SJCRH30 (cell line): ENCODE measurements around the gene DPYSL5. TPM values are rescaled to one million over a fixed set of nuclear protein-coding genes. Genes with fewer than 3 reads are reported as not detected.

ENCODE experiments used
- DNase-seq, 2 experiments: peaks; one replicate each; pipeline ENCODE4 v3.0.0-alpha.2; 2015 to 2020
- H3K27ac ChIP-seq: fragments of 250-450 bp; sonication (Bioruptor Pico); 2 replicates; pipeline ENCODE4 v1.5.1; 2020; ENCODE audit warnings: mild to moderate bottlenecking, moderate library complexity
- H3K27me3 ChIP-seq: fragments of 250-450 bp; sonication (Bioruptor Pico); 2 replicates; pipeline ENCODE4 v1.5.1; 2020; ENCODE audit warnings: mild to moderate bottlenecking, moderate library complexity
- H3K36me3 ChIP-seq: fragments of 250-450 bp; sonication (Bioruptor Pico); 2 replicates; pipeline ENCODE4 v1.5.1; 2020; ENCODE audit warnings: mild to moderate bottlenecking, moderate library complexity
- H3K4me1 ChIP-seq: fragments of 250-450 bp; sonication (Bioruptor Pico); 2 replicates; pipeline ENCODE4 v1.5.1; 2020; ENCODE audit warnings: mild to moderate bottlenecking, moderate library complexity
- H3K4me3 ChIP-seq: fragments of 250-450 bp; sonication (Bioruptor Pico); 2 replicates; pipeline ENCODE4 v1.5.1; 2020; ENCODE audit warnings: mild to moderate bottlenecking, moderate library complexity
- H3K9me3 ChIP-seq: fragments of 250-450 bp; sonication (Bioruptor Pico); replicated peaks from 2 replicates; pipeline ENCODE4 v1.5.1; 2020; ENCODE audit warnings: mild to moderate bottlenecking, moderate library complexity
- total RNA-seq: library from RNA; depleted of rRNA; stranded (reverse); fragments of >200 nt; shearing (Covaris generic); gene quantifications from 2 replicates; pipeline ENCODE4 v1.2.3, GENCODE V29; 2014

Gene DPYSL5
- total RNA-seq, 1 experiment from 2014 or later: 1.2 TPM

DNA sequence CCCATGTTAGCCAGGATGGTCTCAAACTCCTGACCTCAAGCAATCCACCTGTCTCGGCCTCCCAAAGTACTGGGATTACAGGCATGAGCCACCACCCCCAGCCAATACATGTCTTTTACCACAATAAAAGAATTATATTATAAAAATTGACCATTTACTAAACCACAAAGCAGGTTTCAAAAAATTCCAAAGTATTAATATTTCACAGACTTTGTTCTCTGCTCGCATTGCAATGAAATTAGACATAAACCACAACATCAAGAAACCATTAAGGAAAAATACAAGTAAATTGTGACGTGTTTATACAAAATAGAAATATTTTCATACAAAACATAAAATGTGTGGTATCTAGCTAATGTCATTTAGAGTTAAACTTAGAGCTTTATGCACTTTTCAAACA is 109.1 kb downstream of the DPYSL5 start:
- H3K4me1 ChIP-seq: peaks cover 3% of the 10 kb centered on the region
- H3K36me3 ChIP-seq: no peaks in the 10 kb centered on the region; the same call in 1 of the 2 replicates
- H3K9me3 ChIP-seq: no peaks in the 10 kb centered on the region
- peaks cover 33% of the 10 kb centered on the region for H3K27me3 ChIP-seq
- no peak for DNase-seq
- H3K27ac ChIP-seq: no peak overlapping the region
- no peak overlapping the region for H3K4me3 ChIP-seq

DNA sequence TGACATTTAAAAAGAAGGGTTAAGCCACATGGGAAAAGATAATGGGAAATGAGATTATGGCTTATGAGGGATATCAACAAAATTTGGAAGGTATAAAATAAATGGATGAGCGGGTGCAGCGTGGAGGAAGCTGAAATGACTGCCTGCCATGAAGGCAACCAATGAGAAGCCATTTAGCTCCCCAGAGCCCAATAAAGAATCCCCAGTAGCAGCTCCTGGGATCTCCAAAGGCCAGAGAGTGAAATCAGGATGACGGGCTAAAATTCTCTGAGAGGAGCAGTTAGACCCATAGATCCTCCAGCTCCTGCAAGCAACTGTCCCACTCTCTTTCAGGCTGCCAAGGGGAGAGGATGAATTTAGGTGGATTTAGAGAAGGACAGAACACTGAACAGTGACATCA is 109.6 kb downstream of the DPYSL5 start:
- Histone ChIP-seq H3K36me3 (no peaks in the 10 kb centered on the region; the same call in 1 of the 2 replicates), H3K27me3 (peaks cover 33% of the 10 kb centered on the region), H3K9me3 (no peaks in the 10 kb centered on the region), H3K4me3 (no peak overlapping the region), H3K27ac (no peak overlapping the region), H3K4me1 (peaks cover 3% of the 10 kb centered on the region)
- DNase-seq: peak in 1 of 2 experiments; percentile 36

DNA sequence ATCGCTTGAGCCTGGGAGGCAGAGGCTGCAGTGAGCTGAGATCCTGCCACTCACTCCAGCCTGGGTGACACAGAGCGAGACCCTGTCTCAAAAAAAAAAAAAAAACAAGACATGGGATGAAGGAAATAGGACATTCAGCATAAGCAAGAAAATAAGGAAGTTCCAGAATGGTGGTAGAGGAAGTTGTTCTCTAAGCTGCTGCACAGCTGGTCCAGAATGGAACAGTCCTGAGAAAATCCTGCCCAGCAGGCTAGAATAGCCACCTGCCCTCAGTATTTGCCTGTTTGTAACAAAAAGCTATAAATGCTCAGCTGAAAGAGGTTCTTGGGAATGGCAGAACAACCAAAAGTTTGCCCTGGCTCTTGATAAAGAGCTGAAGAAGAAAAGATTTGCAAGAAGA is 111.4 kb downstream of the DPYSL5 start:
- no peak overlapping the region for H3K4me3 ChIP-seq
- H3K27ac ChIP-seq: no peak overlapping the region
- peaks cover 31% of the 10 kb centered on the region for H3K27me3 ChIP-seq
- H3K4me1 ChIP-seq: peaks cover 3% of the 10 kb centered on the region
- H3K9me3 ChIP-seq: no peaks in the 10 kb centered on the region
- DNase-seq: no peak
- H3K36me3 ChIP-seq: no peaks in the 10 kb centered on the region; the same call in 1 of the 2 replicates

DNA sequence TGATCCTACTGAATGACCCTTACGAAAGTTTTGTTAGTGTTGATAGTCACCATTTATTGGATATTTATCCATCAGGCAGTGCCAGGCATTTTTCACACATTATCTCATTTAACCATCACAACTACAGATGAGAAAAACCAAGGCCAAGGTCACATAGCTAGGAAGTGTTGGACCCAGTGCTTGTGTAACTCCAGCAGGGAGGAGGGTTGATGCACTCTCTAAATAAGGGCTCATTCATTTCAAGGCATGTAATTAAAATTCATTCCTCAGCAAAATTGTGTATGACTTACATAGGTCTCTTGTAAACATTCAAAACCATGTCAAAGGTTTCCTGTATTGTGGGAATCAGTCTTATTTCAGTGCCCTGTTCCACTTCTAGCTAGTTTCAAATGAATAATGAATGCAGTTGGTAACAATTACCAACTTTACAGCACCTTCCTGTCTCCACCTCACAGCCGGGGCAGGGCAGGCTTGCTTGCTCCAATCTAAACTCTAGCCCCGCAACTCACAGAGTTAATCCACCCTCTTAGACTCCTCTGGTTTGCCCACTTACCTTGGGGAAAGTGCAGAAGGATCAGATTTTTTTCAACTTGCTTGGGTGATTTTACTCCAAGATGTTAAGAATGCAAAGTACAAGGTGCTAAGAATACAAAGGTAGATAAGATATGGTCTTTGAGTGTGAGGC is 116.7 kb downstream of the DPYSL5 start:
- peaks cover 3% of the 10 kb centered on the region for H3K4me1 ChIP-seq
- no peak overlapping the region for H3K4me3 ChIP-seq
- no peaks in the 10 kb centered on the region for H3K36me3 ChIP-seq
- DNase-seq: no peak
- no peak overlapping the region for H3K27ac ChIP-seq
- no peaks in the 10 kb centered on the region for H3K9me3 ChIP-seq
- peaks cover 6% of the 10 kb centered on the region for H3K27me3 ChIP-seq

DNA sequence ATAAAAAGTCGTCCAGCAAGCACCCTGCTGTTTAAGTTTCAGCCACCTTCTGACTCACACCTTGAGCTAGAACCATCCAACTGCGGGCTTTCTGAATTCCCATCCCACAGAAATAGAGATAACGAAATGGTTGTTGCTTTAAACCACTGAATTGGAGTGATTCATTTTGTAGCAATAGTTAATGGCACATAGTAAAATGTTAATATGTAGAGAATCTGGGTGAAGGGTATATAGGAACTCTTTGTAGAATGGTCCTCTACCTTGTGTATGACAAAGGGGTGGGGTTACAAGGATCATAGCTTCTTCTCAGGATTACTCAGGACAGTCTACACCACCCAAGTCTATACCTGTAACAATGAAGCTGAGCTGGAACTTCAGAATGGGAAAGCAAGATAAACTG is 120.1 kb downstream of the DPYSL5 start:
- H3K27me3 ChIP-seq: peaks cover 30% of the 10 kb centered on the region
- no peaks in the 10 kb centered on the region for H3K9me3 ChIP-seq
- H3K27ac ChIP-seq: no peak overlapping the region
- no peaks in the 10 kb centered on the region for H3K36me3 ChIP-seq
- no peak overlapping the region for H3K4me3 ChIP-seq
- H3K4me1 ChIP-seq: no peaks in the 10 kb centered on the region; the same call in 1 of the 2 replicates
- no peak for DNase-seq

DNA sequence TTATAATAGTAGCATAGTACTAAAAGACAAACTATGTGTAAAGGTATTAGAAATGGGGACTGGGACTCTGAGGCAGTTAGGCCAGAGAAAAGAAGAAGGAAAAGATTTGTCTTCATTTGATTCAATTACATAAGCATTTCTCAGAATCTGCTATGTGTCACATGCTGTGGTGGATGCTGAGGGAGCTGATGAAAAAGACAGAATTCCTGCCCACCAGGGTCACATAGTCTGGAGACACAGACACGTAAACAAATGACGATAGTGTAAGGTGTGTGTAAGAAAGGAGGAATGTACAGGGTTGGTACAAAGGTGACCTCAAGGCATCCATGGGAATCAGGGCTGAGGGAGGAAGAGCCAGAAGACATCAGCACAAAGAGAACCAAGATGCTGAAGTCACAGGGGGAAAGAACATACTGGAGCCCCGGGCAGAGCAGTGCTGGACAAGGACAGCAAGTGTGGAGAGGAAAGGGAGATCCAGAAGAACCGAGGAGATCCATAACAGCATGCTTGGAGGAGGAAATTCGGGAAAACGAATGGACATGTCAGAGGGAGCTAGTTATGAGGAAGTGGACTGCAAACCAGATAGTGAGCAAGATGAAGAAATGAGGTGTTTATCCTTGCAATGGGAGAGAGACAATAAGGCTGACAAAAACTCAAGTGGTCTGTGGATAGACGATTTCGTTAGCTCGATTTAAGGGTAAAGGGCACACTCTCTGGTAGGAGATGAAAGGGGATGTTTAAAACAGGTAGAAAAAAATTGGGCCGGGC is 121.3 kb downstream of the DPYSL5 start:
- Histone ChIP-seq H3K4me3 (no peak overlapping the region), H3K27ac (no peak overlapping the region), H3K36me3 (no peaks in the 10 kb centered on the region), H3K4me1 (no peaks in the 10 kb centered on the region; the same call in 1 of the 2 replicates), H3K27me3 (peaks cover 38% of the 10 kb centered on the region), H3K9me3 (no peaks in the 10 kb centered on the region)
- no peak for DNase-seq

DNA sequence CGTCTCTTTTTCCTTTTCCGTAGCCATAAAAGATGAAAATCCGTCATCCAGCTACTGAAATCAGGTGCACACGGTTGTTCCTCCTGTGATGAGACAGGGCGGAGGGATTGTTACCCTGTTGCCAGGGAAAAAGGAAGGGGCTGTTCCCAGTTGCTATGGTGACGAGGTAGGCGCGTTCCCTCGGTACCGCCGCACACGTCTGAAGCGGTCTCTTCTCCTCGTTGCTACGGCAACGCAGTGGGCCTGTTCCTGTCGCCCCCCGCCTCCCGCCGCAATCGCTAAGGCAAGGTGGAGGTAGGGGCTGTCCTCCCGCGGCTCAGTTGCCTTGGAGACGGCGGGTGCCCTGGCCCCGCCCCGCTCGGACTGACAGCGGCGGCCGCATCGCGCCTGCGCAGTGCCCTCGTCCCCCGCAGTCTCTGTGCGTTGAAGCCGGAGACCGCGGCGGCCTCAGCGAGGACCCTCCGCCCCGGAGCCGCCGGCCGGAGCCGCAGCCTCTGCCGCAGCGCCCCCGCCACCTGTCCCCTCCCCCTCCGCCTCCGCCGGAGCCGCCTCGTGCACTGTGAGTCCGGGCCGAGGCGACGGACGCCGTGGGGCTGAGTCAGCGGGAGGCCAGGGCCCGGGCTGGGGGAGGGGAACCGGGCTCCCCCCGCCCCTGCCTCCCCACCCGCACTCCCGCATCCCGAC is 122.5 kb downstream of the DPYSL5 start, which contains the start of gene MAPRE3:
TSS of gene MAPRE3 (plus strand) at position 394 of the 684 bp plus-strand sequence. CDS start 51,582 bp downstream, outside the sequence.
- Histone ChIP-seq H3K9me3 (no peaks in the 10 kb centered on the region), H3K4me3 (peak within 1 kb of the TSS; percentile 59), H3K4me1 (no peaks in the 10 kb centered on the region; the same call in 1 of the 2 replicates), H3K27me3 (peaks cover 45% of the 10 kb centered on the region), H3K36me3 (no peaks in the 10 kb centered on the region), H3K27ac (no peak within 1 kb of the TSS)
- DNase-seq: peak; percentile 74 to 83

DNA sequence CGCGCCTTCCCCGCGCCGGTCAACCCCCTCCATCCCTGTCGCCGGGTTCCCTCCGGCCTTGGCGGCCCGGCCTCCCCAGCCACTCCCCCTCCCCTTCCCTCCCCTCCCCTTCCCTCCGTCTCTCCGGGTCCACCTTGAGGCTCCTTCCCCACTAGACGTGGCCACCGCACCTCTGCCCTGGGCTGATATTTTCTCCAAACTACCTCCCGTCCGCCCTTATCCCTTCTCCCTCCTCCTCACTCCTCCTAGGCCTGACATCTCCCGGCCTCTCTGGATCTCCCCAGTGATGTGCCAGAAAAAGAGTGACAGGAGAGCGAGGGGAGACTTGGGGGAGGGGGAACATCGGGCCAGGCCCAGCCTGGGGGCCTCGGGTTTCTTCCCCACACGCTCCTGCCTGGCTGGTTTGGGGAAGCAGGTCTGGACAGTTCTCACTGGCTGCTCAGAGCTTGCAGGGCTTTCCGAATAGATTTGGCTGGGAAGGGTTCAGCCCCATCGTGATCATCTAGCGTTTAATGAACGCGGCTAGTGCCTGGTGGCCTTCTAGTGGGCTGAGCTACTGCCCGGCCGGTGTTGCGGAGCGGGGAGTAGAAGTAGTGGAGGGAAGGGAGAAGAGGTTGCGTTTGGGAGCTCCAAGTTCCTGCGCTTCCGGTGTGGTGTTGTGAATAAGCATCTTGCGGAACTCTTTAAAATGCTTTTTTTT is 123.1 kb downstream of the DPYSL5 start:
- Histone ChIP-seq H3K4me1 (no peaks in the 10 kb centered on the region; the same call in 1 of the 2 replicates), H3K27ac (no peak overlapping the region), H3K9me3 (no peaks in the 10 kb centered on the region), H3K27me3 (peaks cover 47% of the 10 kb centered on the region), H3K4me3 (peak overlapping the region; percentile 59), H3K36me3 (no peaks in the 10 kb centered on the region)
- no peak for DNase-seq

DNA sequence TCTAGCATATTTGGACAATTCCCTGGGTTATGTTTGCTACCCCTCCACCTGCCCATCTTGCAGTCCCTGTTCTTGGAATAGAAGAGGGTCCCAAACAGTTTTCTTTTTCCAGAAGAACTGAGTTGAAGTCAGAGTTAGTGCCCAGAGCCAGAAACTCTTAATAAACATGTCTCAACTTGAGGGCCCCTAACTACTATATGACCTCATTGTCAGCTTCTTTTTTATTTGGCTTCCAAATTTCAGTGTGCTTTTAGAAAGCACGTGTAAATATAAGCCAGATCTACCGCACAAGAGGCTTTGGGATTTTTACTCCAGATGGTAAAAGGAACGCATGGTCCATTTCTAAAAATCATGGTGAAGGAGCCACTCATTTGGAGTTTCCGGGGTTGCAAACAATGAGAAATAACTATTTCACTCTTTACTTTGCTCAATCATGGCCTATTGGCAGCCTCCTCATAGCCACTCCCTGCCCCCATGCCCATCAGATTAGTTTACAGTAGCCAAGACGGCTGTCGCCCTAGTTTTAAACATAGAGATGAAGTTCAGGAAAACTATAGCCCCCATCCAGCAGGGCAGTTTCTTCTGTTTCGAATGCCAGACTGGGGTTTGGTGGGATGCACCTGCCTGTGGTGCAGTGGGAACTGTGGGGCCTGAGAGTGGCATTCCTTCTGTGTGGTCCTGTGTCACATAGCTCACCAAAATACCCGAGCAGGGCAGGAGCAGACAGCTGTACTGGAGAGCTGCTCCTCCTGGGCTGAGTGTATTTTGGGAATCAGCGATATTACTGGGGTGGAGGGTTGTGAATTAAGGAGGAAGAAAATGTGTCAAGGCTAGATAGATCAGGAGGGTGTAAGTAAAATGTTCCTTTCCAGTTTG is 124.2 kb downstream of the DPYSL5 start:
- peaks cover 52% of the 10 kb centered on the region for H3K27me3 ChIP-seq
- no peaks in the 10 kb centered on the region for H3K36me3 ChIP-seq
- no peaks in the 10 kb centered on the region for H3K9me3 ChIP-seq
- no peaks in the 10 kb centered on the region; the same call in 1 of the 2 replicates for H3K4me1 ChIP-seq
- DNase-seq: no peak
- no peak overlapping the region for H3K27ac ChIP-seq
- no peak overlapping the region for H3K4me3 ChIP-seq

DNA sequence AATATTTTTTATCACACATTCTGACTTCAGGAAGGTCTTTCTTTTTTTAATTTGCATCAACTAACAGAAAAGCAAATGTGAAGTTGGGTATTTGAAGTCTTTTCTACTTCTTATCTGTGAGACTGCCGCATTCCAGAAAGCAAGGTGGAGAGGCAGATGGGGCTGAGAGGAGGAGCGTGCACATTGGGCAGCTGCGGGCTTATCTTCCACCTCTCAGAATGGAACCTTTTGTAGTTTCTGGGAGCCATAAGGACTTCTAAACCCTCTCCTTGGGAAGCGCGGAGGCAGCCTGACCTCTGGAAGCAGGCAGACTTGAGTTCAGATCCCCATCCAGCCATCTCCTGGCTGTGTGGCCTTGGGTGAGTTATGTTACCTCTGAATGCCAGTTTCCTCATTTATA is 126.4 kb downstream of the DPYSL5 start:
- no peak overlapping the region for H3K27ac ChIP-seq
- no peaks in the 10 kb centered on the region for H3K9me3 ChIP-seq
- H3K27me3 ChIP-seq: peaks cover 51% of the 10 kb centered on the region
- no peak for DNase-seq
- H3K4me3 ChIP-seq: no peak overlapping the region
- no peaks in the 10 kb centered on the region; the same call in 1 of the 2 replicates for H3K4me1 ChIP-seq
- H3K36me3 ChIP-seq: no peaks in the 10 kb centered on the region

DNA sequence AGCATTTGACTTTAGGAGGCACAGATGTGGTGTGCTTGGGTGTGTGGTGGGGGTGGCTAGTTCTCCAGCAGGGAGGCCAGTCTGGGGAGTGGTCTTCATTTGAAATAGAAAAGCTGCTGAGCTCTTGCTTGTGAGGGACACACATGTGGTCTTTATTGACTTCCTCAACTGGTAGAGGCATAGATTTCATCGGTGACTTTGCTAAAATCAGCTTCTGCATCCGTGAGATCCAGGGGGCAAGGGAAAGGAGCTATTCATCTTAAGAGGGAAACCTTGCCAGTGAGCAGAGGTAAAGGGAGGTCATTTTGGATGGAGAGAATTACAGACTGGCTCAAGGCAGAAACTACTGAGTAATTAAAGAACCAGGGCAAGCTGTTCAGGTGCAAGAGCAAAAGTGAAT is 127.2 kb downstream of the DPYSL5 start:
- H3K4me1 ChIP-seq: no peaks in the 10 kb centered on the region; the same call in 1 of the 2 replicates
- peaks cover 44% of the 10 kb centered on the region for H3K27me3 ChIP-seq
- no peaks in the 10 kb centered on the region for H3K9me3 ChIP-seq
- H3K36me3 ChIP-seq: no peaks in the 10 kb centered on the region
- DNase-seq: no peak
- no peak overlapping the region for H3K27ac ChIP-seq
- no peak overlapping the region for H3K4me3 ChIP-seq

DNA sequence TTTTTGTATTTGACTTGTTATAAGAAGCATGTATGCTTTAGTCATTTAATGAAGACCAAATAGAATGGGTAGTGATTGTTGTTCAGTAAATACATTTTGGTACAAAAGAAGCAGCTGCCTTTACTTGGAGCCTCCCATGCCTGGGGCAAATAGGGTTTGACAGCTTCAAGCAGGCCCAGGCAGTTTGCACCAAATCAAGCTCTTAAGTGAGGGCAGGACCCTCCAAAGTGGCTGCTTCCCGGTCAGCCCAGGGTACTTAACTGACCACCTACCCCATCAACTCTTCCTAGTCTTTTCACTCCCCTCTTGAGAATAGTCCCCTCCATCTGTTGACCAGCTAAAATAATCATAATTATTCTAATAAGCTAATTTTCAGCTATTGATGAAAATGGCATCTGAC is 127.7 kb downstream of the DPYSL5 start:
- H3K4me1 ChIP-seq: no peaks in the 10 kb centered on the region; the same call in 1 of the 2 replicates
- DNase-seq: no peak
- H3K27ac ChIP-seq: no peak overlapping the region
- no peak overlapping the region for H3K4me3 ChIP-seq
- no peaks in the 10 kb centered on the region for H3K9me3 ChIP-seq
- H3K27me3 ChIP-seq: peaks cover 42% of the 10 kb centered on the region
- no peaks in the 10 kb centered on the region for H3K36me3 ChIP-seq

DNA sequence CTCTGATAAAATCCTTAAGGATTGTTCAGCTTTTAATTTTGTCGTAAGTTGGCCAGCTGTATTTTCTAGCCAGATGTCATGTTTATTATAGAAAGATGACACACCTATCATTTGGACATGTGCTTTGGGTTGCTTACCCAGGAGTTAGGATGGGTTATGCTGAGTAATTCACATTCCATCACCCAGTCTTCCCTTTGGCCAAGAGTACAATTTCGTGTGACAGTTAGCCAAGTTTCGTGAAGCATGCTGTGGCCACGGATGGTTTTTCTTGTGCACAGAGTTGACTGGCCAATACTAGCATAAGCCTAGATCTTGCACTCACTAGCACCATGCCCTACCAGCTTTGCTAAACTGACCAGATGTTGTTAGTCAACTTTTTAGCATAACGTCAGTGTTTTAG is 128.3 kb downstream of the DPYSL5 start:
- H3K4me3 ChIP-seq: no peak overlapping the region
- H3K27me3 ChIP-seq: peaks cover 39% of the 10 kb centered on the region
- DNase-seq: no peak
- no peaks in the 10 kb centered on the region for H3K4me1 ChIP-seq
- H3K27ac ChIP-seq: no peak overlapping the region
- no peaks in the 10 kb centered on the region for H3K9me3 ChIP-seq
- no peaks in the 10 kb centered on the region for H3K36me3 ChIP-seq

DNA sequence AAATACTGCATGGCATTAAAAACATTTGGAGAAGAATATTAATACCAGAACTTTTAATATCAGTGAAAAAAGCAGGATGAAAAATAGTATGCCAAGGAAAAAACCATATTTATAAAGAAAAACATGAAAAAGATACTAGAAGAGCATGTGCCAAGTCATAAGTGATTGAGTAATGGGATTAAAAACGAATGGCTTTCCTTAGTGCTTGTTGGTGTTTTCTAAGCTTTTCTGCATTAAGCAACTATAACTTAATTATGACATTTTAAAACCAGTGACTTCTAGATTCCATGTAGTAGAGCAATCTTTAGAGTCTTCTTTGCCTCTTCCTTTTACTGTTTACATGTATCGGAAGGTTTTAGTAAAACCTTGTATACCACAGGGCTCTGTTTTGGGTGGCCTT is 129.1 kb downstream of the DPYSL5 start:
- no peak overlapping the region for H3K27ac ChIP-seq
- H3K27me3 ChIP-seq: peaks cover 35% of the 10 kb centered on the region
- H3K4me1 ChIP-seq: no peaks in the 10 kb centered on the region
- H3K9me3 ChIP-seq: no peaks in the 10 kb centered on the region
- no peak for DNase-seq
- H3K4me3 ChIP-seq: no peak overlapping the region
- no peaks in the 10 kb centered on the region for H3K36me3 ChIP-seq
